Naive thymus-derived CD8-positive, alpha-beta T cell (primary cell): ENCODE data around the gene ZNF485. TPM values are rescaled to one million over a fixed set of nuclear protein-coding genes. Genes with fewer than 3 reads are reported as not detected.

ENCODE experiments used
- ATAC-seq, 2 donors: fragments of 150-1000 bp; cut with Tn5 transposase in 1 of 2; sonication (Bioruptor Pico), chemical (Tn5 transposase) in 1 of 2; 1 replicate in 1 of 2; 2 replicates in 1 of 2; pipeline ENCODE4 v1.10.0; 2021; ENCODE audit warnings: mild to moderate bottlenecking in 2 of 2, moderate library complexity in 2 of 2
- POLR2A ChIA-PET: fragments of 350-600 bp; sonication (Branson Sonifier 250); formaldehyde crosslinking; loops from one replicate; lab custom pipeline; 2021; ENCODE audit warnings: antibody characterized with exemption; lab: Charles Lee
- DNase-seq, 10 donors: peaks; one replicate each; pipeline versions ENCODE4 v3.0.0 to v3.0.0-alpha.2; 2020 to 2022
- H3K27ac Mint-ChIP-seq, 10 donors: one replicate each; pipeline ENCODE4 v1.8.0; 2020 to 2022; ENCODE audit warnings: mild to moderate bottlenecking in 10 of 10, mixed read lengths in 10 of 10, moderate library complexity in 4 of 10, inconsistent platforms in 1 of 10
- H3K27me3 Mint-ChIP-seq, 5 donors: one replicate each; pipeline ENCODE4 v1.8.0; 2021 to 2022; ENCODE audit warnings: mixed read lengths in 5 of 5
- H3K36me3 Mint-ChIP-seq, 3 donors: one replicate each; pipeline ENCODE4 v1.8.0; 2020 to 2022; ENCODE audit warnings: mixed read lengths in 3 of 3, mild to moderate bottlenecking in 2 of 3, inconsistent platforms in 1 of 3
- H3K4me1 Mint-ChIP-seq, 4 donors: one replicate each; pipeline ENCODE4 v1.8.0; 2021 to 2022; ENCODE audit warnings: mixed read lengths in 4 of 4
- H3K4me3 Mint-ChIP-seq, 10 donors: one replicate each; pipeline ENCODE4 v1.8.0; 2020 to 2022; ENCODE audit warnings: mild to moderate bottlenecking in 10 of 10, mixed read lengths in 10 of 10, moderate library complexity in 6 of 10, inconsistent platforms in 1 of 10
- H3K9me3 Mint-ChIP-seq, 9 donors: one replicate each; pipeline ENCODE4 v1.8.0; 2020 to 2022; ENCODE audit warnings: mixed read lengths in 9 of 9, mild to moderate bottlenecking in 3 of 9, inconsistent platforms in 1 of 9, moderate library complexity in 1 of 9
- polyA plus RNA-seq, 3 donors: library from polyadenylated mRNA; unstranded; fragments of 300-500 nt; fragmentation: Illumina TruSeq; gene quantifications; one replicate each; pipeline ENCODE4 v1.2.3, GENCODE V29; 2021
- total RNA-seq, 8 experiments: library from RNA in 2 of 8; stranded (reverse) in 2 of 8; gene quantifications; one replicate each; pipeline ENCODE4 v1.2.3 and lab custom pipeline; 2021 to 2026

Gene ZNF485
- total and polyA plus RNA-seq, 5 experiments from 2014 or later, result 4.5 to 12.6 (median 6.8) TPM

DNA sequence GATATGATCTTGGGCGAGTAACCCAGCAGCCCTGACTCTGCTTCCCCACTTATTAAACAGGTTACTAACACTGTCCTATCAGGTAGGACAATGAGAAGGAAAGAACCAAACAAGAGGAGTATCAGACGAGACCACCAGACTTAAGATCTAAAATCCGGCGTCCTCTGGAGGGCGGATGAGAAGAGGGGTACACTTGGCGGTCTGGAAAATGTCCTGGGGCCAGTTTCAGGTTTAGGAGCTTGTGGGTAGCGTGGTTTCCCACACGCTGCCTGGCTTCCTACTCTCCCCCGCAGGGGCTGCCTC is 41.8 kb downstream of the ZNF485 start:
- Mint-ChIP-seq H3K4me3 (peak overlapping the region; percentile 91 to 97 (median 96)), H3K27me3 (no peaks in the 10 kb centered on the region), H3K4me1 (peaks cover 10 to 27% (median 20%) of the 10 kb centered on the region in 4 donors), H3K9me3 (peaks cover 7 to 45% (median 27%) of the 10 kb centered on the region in 9 donors), H3K27ac (peak overlapping the region; percentile 51 to 98 (median 94)), H3K36me3 (peaks cover 28 to 42% (median 37%) of the 10 kb centered on the region in 3 donors)
- ATAC-seq (no peak), DNase-seq (no peak)
- POLR2A ChIA-PET, result interaction anchor here (0.6 to 2.1 kb wide), 5 partner anchors 41 to 508 kb away, joined by 3 to 8 read pairs (median 4); partner anchors contain the start of gene HNRNPF

DNA sequence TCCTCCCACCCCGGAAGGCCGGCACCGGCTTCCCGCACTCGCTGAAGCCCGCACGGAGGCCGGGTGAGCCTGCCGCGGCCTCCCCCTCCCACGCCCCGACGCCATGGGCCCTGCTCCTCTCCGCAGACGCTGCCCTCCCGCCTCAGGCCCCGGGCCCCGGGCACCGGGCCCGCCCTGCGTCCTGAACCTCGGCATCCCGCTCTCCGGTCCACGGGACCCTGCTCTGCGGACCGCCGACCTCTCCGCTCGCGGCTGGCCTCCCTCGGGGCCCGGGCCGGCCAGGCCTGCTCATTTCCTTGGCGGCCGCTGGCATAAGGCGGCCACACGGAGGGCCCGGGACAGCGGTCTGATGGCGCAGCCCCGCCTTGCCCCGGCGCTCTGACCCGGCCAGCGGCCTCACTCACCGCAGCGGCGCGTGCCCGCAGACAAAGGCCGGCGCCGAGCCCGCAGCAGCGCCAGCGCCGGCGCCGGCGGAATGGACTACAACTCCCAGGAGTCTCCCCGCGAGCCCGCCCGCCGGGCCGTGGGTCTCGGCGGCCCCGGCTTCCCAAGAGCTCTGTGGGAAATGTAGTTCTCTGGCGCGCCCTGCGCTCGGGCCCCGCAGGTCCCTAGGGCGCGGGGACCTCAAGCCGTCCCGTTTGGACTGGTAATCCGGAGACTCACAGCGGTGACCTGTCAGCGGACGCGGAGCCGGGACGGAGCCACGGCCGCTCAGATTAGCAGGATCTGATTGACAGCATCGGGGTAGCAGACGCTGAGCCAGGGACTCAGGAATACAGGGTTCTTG is 42.4 kb downstream of the ZNF485 start, which contains the start of gene ZNF32:
Gene ZNF32, minus strand, starts transcription at position 484 of the 787 bp plus-strand sequence. CDS start 2,748 bp downstream, outside the sequence.
- Mint-ChIP-seq H3K4me1 (peaks cover 10 to 27% (median 20%) of the 10 kb centered on the region in 4 donors), H3K36me3 (peaks cover 22 to 37% (median 32%) of the 10 kb centered on the region in 3 donors), H3K27me3 (peaks cover 0 to 5% (median under 1%) of the 10 kb centered on the region in 5 donors), H3K27ac (peak within 1 kb of the TSS; percentile 67 to 98 (median 94)), H3K4me3 (peak within 1 kb of the TSS; percentile 91 to 97 (median 97)), H3K9me3 (peaks cover 7 to 39% (median 24%) of the 10 kb centered on the region in 9 donors)
- POLR2A ChIA-PET, result interaction anchor here (0.7 to 2.1 kb wide), 9 partner anchors 41 to 1010 kb away, joined by 3 to 10 read pairs (median 4); partner anchors contain the start of genes HNRNPF, ZNF239 and ZNF485
- ATAC-seq (peak; percentile 96 to 97), DNase-seq (peak; percentile 69 to 85 (median 78))

GRCh38 chr10:43649185-43649523 is 42.9 kb downstream of the ZNF485 start:
- H3K9me3 Mint-ChIP-seq, result peaks cover 7 to 34% (median 23%) of the 10 kb centered on the region in 9 donors
- POLR2A ChIA-PET, result interaction anchor here (0.6 to 2.1 kb wide), 11 partner anchors 10 to 1010 kb away, joined by 3 to 10 read pairs (median 4); partner anchors contain the start of genes HNRNPF, ZNF239 and ZNF485
- H3K4me1 Mint-ChIP-seq, result peaks cover 10 to 27% (median 20%) of the 10 kb centered on the region in 4 donors
- DNase-seq (no peak), ATAC-seq (peak in 1 of 2 donors; percentile 1)
- H3K36me3 Mint-ChIP-seq, result peaks cover 22 to 31% (median 26%) of the 10 kb centered on the region in 3 donors
- H3K4me3 Mint-ChIP-seq, result peak overlapping the region; percentile 91 to 97 (median 97)
- peaks cover 0 to 9% (median 2%) of the 10 kb centered on the region in 5 donors for H3K27me3 Mint-ChIP-seq
- H3K27ac Mint-ChIP-seq, result peak overlapping the region; percentile 67 to 96 (median 93)

DNA sequence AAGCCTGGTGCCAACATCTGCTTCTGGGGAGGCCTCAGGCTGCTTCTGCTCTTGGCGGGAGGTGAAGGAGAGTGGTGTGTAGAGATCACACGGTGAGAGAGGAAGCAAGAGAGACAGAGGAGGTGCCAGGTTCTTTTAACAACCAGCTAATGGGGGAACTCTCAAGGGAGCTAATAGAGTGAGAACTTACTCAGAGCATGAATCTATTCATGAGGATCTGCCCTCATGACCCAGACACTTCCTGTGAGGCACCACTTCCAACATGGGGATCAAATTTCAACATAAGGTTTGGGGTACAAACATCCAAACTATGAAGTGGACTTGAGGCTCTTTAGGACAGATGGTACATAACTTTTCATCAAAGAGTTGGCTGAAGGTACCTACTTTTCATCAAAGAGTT is 47.5 kb downstream of the ZNF485 start:
- Mint-ChIP-seq H3K27ac (peak overlapping the region in 2 of 10 donors; percentile 9 to 17), H3K9me3 (peaks cover 0 to under 1% (median 0%) of the 10 kb centered on the region in 9 donors), H3K4me1 (peaks cover 5 to 12% (median 9%) of the 10 kb centered on the region in 4 donors), H3K36me3 (no peaks in the 10 kb centered on the region), H3K4me3 (no peak overlapping the region), H3K27me3 (peaks cover 3 to 23% (median 7%) of the 10 kb centered on the region in 5 donors)
- no peak for DNase-seq
- POLR2A ChIA-PET, result no interaction called here
- ATAC-seq, result no peak

- H3K27ac Mint-ChIP-seq, result peak overlapping the region in 1 of 10 donors; percentile 46
- POLR2A ChIA-PET, result no interaction called here
Observed at GRCh38 chr10:43655311-43655710, 49.1 kb downstream of the ZNF485 start.

GRCh38 chr10:43658227-43658626 is 52.0 kb downstream of the ZNF485 start:
- DNase-seq (no peak), ATAC-seq (no peak)
- no peak overlapping the region for H3K27ac Mint-ChIP-seq
- peaks cover 6 to 25% (median 9%) of the 10 kb centered on the region in 5 donors for H3K27me3 Mint-ChIP-seq
- H3K4me3 Mint-ChIP-seq, result no peak overlapping the region
- H3K9me3 Mint-ChIP-seq, result peaks cover 0 to 7% (median 5%) of the 10 kb centered on the region in 9 donors
- H3K4me1 Mint-ChIP-seq, result no peaks in the 10 kb centered on the region
- POLR2A ChIA-PET, result no interaction called here
- peaks cover 0 to 5% (median under 1%) of the 10 kb centered on the region in 3 donors for H3K36me3 Mint-ChIP-seq

More at GRCh38 chr10:43655311-43655710, 49.1 kb downstream of the ZNF485 start:
- H3K9me3 Mint-ChIP-seq, result no peaks in the 10 kb centered on the region
- H3K4me1 Mint-ChIP-seq, result no peaks in the 10 kb centered on the region
- no peak for ATAC-seq
- no peaks in the 10 kb centered on the region for H3K36me3 Mint-ChIP-seq
- no peak overlapping the region for H3K4me3 Mint-ChIP-seq
- H3K27me3 Mint-ChIP-seq, result peaks cover 4 to 27% (median 9%) of the 10 kb centered on the region in 5 donors
- DNase-seq, result no peak

DNA sequence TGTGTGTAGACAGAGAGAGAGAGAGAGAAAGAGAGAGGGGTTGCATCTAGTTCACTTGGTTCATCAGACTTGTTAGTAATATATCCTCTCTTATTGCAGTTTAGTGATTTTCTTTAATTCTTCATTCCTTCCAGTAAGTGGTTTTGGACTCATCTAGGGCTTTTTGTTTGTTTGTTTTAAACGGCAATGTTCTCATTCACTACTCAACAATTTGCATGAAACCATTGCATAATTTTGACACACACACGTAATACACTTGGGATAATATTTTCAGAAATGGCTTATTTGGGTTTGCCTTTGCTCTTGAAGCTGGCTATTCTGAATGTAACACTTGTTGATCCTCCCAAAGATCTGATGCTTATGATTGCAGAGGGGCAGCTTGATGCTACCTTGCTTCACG is 58.8 kb downstream of the ZNF485 start:
- peaks cover 0 to 5% (median 3%) of the 10 kb centered on the region in 3 donors for H3K36me3 Mint-ChIP-seq
- peaks cover 5 to 11% (median 9%) of the 10 kb centered on the region in 4 donors for H3K4me1 Mint-ChIP-seq
- ATAC-seq, result no peak
- POLR2A ChIA-PET, result no interaction called here
- DNase-seq, result no peak
- peaks cover 0 to 10% (median 7%) of the 10 kb centered on the region in 9 donors for H3K9me3 Mint-ChIP-seq
- no peak overlapping the region for H3K4me3 Mint-ChIP-seq
- H3K27me3 Mint-ChIP-seq, result peaks cover 9 to 25% (median 19%) of the 10 kb centered on the region in 5 donors
- H3K27ac Mint-ChIP-seq, result no peak overlapping the region

DNA sequence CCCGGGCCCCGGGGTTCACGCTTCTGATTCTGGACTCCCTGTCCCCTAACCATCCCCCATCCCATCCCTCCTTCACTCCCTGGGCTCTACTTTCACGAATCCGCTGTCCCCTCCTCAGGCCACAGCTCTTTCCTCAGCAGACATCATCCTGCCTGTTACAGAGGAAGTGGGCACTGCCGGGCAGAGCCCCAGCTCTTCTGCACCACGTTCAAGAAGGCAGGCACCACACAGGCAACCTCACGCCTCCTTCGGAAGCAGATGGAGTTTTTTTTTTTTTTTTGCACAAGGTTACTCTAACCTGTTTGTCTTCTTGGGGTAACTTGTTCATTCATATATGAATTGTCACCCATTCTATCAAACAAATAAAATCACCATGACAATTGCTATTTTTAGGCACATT is 60.3 kb downstream of the ZNF485 start:
- Mint-ChIP-seq H3K27me3 (peaks cover 14 to 34% (median 26%) of the 10 kb centered on the region in 5 donors), H3K36me3 (peaks cover 0 to 5% (median 3%) of the 10 kb centered on the region in 3 donors), H3K27ac (peak overlapping the region in 1 of 10 donors; percentile 38), H3K9me3 (peaks cover 0 to 10% (median 7%) of the 10 kb centered on the region in 9 donors), H3K4me1 (peaks cover 6 to 14% (median 9%) of the 10 kb centered on the region in 4 donors), H3K4me3 (peak overlapping the region in 3 of 10 donors; percentile 8 to 31 (median 18))
- DNase-seq, result no peak
- POLR2A ChIA-PET, result interaction anchor here (1.1 kb wide), 1 partner anchor 24 kb away, joined by 6 read pairs; no protein-coding TSS in a partner anchor
- ATAC-seq, result peak in 1 of 2 donors; percentile 65

- H3K9me3 Mint-ChIP-seq, result peaks cover 0 to 10% (median 7%) of the 10 kb centered on the region in 9 donors
- peaks cover 8 to 17% (median 10%) of the 10 kb centered on the region in 4 donors for H3K4me1 Mint-ChIP-seq
- peak overlapping the region in 1 of 10 donors; percentile 37 for H3K27ac Mint-ChIP-seq
- ATAC-seq (no peak), DNase-seq (no peak)
- peaks cover 0 to 3% (median 0%) of the 10 kb centered on the region in 3 donors for H3K36me3 Mint-ChIP-seq
- POLR2A ChIA-PET, result no interaction called here
- peaks cover 16 to 37% (median 28%) of the 10 kb centered on the region in 5 donors for H3K27me3 Mint-ChIP-seq
- H3K4me3 Mint-ChIP-seq, result peak overlapping the region in 1 of 10 donors; percentile 18
Observed at GRCh38 chr10:43667317-43667731, 61.1 kb downstream of the ZNF485 start.

Other genes starting within 250 kb of the ZNF485 start
- gene FXYD4, start 234.8 kb upstream of the ZNF485 start, total RNA-seq, result not detected
- gene FXYD4, start 234.8 kb upstream of the ZNF485 start, polyA plus RNA-seq, result not detected
- 100 to 1,000 TPM; 155 to 168 TPM for gene HNRNPF, start 197.3 kb upstream of the ZNF485 start, total RNA-seq
- gene HNRNPF, start 197.3 kb upstream of the ZNF485 start, polyA plus RNA-seq, result 100 to 1,000 TPM; 160 to 202 (median 174) TPM
- gene ZNF487, start 169.3 kb upstream of the ZNF485 start, total RNA-seq, result 1 to 10 TPM; 4.4 to 5.4 TPM
- 1 to 10 TPM; 4.0 to 6.0 (median 5.1) TPM for gene ZNF487, start 169.3 kb upstream of the ZNF485 start, polyA plus RNA-seq
- gene ZNF239, start 31.8 kb upstream of the ZNF485 start, total RNA-seq, result 1 to 10 TPM; 4.8 to 6.0 TPM
- gene ZNF239, start 31.8 kb upstream of the ZNF485 start, polyA plus RNA-seq, result 1 to 10 TPM in 2 of 3 donors, under 1 TPM in 1; 0.98 to 3.2 (median 1.9) TPM
- gene ZNF32, start 42.4 kb downstream of the ZNF485 start, total RNA-seq, result 10 to 100 TPM; 46.1 to 46.8 TPM
- 10 to 100 TPM; 79.1 to 98.2 (median 94.8) TPM for gene ZNF32, start 42.4 kb downstream of the ZNF485 start, polyA plus RNA-seq